ENCODE measurements around the gene TM4SF5. TPM values are rescaled to one million over a fixed set of nuclear protein-coding genes. Genes with fewer than 3 reads are reported as not detected.

Gene TM4SF5
- total and polyA plus RNA-seq, 2 donors from 2014 or later, result 0.88 to 31.3 TPM

- Histone ChIP-seq H3K9ac (ENCODE audit: low read length in 3 of 3) (no peak overlapping the region), H3K27ac (ENCODE audit: low read depth in 2 of 2, low read length in 2 of 2) (no peak overlapping the region), H3K4me3 (ENCODE audit: low read length in 3 of 3) (no peak overlapping the region), H3K36me3 (ENCODE audit: control insufficient read depth in 2 of 3, insufficient read depth in 3 of 3, low read length in 3 of 3) (peaks cover 0 to 7% (median 3%) of the 10 kb centered on the region in 3 donors), H3K9me3 (ENCODE audit: control insufficient read depth in 2 of 3, insufficient read depth in 1 of 3, low read length in 3 of 3) (no peaks in the 10 kb centered on the region), H3K27me3 (ENCODE audit: control insufficient read depth, insufficient read depth, low read length) (peaks cover 9% of the 10 kb centered on the region), H3K4me1 (ENCODE audit: control insufficient read depth in 2 of 3, insufficient read depth in 2 of 3, low read depth in 1 of 3, low read length in 3 of 3) (peaks cover 3 to 7% (median 4%) of the 10 kb centered on the region in 3 donors)
- TF ChIP-seq CTCF (IDR thresholded peaks at IDR 0.05; ENCODE audit: borderline replicate concordance, extremely low read depth, insufficient read depth), result no peak
- peak in 1 of 5 donors; percentile 43 for DNase-seq
- no peak for FAIRE-seq
- intact Hi-C loops (cut with DNase I), result no loop called here
Measured at GRCh38 chr17:4734857-4735475, 36.7 kb upstream of the TM4SF5 start.

GRCh38 chr17:4735876-4736651 lies 35.6 kb upstream of the TM4SF5 start:
- H3K9ac ChIP-seq (ENCODE audit: low read length in 3 of 3), result no peak overlapping the region
- no peak overlapping the region for H3K27ac ChIP-seq (ENCODE audit: low read depth in 2 of 2, low read length in 2 of 2)
- no peak overlapping the region for H3K4me3 ChIP-seq (ENCODE audit: low read length in 3 of 3)
- no peak for FAIRE-seq
- peaks cover 0 to 6% (median 0%) of the 10 kb centered on the region in 3 donors for H3K4me1 ChIP-seq (ENCODE audit: control insufficient read depth in 2 of 3, insufficient read depth in 2 of 3, low read depth in 1 of 3, low read length in 3 of 3)
- intact Hi-C loops (cut with DNase I), result no loop called here
- no peaks in the 10 kb centered on the region for H3K9me3 ChIP-seq (ENCODE audit: control insufficient read depth in 2 of 3, insufficient read depth in 1 of 3, low read length in 3 of 3)
- H3K27me3 ChIP-seq (ENCODE audit: control insufficient read depth, insufficient read depth, low read length), result peaks cover 9% of the 10 kb centered on the region
- DNase-seq, result peak in 1 of 5 donors; percentile 7
- no peak for TF ChIP-seq CTCF (IDR thresholded peaks at IDR 0.05; ENCODE audit: borderline replicate concordance, extremely low read depth, insufficient read depth)
- peaks cover 0 to 7% (median 3%) of the 10 kb centered on the region in 3 donors for H3K36me3 ChIP-seq (ENCODE audit: control insufficient read depth in 2 of 3, insufficient read depth in 3 of 3, low read length in 3 of 3)

- Histone ChIP-seq H3K4me1 (ENCODE audit: control insufficient read depth in 2 of 3, insufficient read depth in 2 of 3, low read depth in 1 of 3, low read length in 3 of 3) (peaks cover 0 to 6% (median 0%) of the 10 kb centered on the region in 3 donors), H3K27me3 (ENCODE audit: control insufficient read depth, insufficient read depth, low read length) (peaks cover 9% of the 10 kb centered on the region), H3K9me3 (ENCODE audit: control insufficient read depth in 2 of 3, insufficient read depth in 1 of 3, low read length in 3 of 3) (no peaks in the 10 kb centered on the region), H3K9ac (ENCODE audit: low read length in 3 of 3) (peak overlapping the region in 1 of 3 donors; percentile 62), H3K4me3 (ENCODE audit: low read length in 3 of 3) (peak overlapping the region in 2 of 3 donors; percentile 60 to 76), H3K36me3 (ENCODE audit: control insufficient read depth in 2 of 3, insufficient read depth in 3 of 3, low read length in 3 of 3) (peaks cover 0 to 3% (median under 1%) of the 10 kb centered on the region in 3 donors), H3K27ac (ENCODE audit: low read depth in 2 of 2, low read length in 2 of 2) (no peak overlapping the region)
- peak in 4 of 5 donors; percentile 25 to 68 (median 50) for DNase-seq
- TF ChIP-seq CTCF (IDR thresholded peaks at IDR 0.05; ENCODE audit: borderline replicate concordance, extremely low read depth, insufficient read depth), result no peak
- FAIRE-seq, result no peak
- intact Hi-C loops (cut with DNase I), result no loop called here
Measured at GRCh38 chr17:4738136-4739121, 33.3 kb upstream of the TM4SF5 start.
